Neural progenitor cell (in vitro differentiated cells): ENCODE measurements around the gene IER5L.

ENCODE experiments used
- EZH2 ChIP-seq: fragments of 200-600 bp; sonication (generic); IDR thresholded peaks from 2 replicates; pipeline ENCODE4 v1.6.1; 2017; ENCODE audit warnings: antibody characterized with exemption, mild to moderate bottlenecking, moderate library complexity
- EZH2phosphoT487 ChIP-seq: fragments of 200-600 bp; sonication (generic); IDR thresholded peaks from 2 replicates; pipeline ENCODE4 v1.6.1; 2017; ENCODE audit warnings: antibody characterized with exemption
- TF ChIP-seq, protein P1 (sequence below): fragments of 200-600 bp; sonication (generic); IDR thresholded peaks from 2 replicates; pipeline ENCODE4 v1.5.1; 2017; ENCODE audit warnings: antibody characterized with exemption, mild to moderate bottlenecking

DNA sequence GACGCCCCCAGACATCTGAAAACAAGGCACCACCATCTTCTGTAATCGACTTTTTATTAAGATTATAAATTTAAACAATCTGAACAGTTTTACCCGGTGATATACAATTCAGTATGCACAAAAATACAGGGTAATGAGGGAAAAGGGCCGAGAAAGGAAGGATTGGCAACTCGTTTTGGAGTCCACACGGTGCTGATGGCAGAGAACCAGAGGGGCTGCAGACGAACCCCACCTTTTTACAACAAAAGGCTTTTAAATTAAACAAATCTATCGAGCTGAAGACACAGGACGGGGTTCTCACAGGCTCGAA, 2.6 kb downstream of the IER5L start:
- TF ChIP-seq EZH2: peak; percentile 1
- TF ChIP-seq, protein P1, sequence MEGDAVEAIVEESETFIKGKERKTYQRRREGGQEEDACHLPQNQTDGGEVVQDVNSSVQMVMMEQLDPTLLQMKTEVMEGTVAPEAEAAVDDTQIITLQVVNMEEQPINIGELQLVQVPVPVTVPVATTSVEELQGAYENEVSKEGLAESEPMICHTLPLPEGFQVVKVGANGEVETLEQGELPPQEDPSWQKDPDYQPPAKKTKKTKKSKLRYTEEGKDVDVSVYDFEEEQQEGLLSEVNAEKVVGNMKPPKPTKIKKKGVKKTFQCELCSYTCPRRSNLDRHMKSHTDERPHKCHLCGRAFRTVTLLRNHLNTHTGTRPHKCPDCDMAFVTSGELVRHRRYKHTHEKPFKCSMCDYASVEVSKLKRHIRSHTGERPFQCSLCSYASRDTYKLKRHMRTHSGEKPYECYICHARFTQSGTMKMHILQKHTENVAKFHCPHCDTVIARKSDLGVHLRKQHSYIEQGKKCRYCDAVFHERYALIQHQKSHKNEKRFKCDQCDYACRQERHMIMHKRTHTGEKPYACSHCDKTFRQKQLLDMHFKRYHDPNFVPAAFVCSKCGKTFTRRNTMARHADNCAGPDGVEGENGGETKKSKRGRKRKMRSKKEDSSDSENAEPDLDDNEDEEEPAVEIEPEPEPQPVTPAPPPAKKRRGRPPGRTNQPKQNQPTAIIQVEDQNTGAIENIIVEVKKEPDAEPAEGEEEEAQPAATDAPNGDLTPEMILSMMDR: no peak
- no peak for TF ChIP-seq EZH2phosphoT487
